ENCODE data around the gene NUDT1.

The NUDT1 gene

DNA sequence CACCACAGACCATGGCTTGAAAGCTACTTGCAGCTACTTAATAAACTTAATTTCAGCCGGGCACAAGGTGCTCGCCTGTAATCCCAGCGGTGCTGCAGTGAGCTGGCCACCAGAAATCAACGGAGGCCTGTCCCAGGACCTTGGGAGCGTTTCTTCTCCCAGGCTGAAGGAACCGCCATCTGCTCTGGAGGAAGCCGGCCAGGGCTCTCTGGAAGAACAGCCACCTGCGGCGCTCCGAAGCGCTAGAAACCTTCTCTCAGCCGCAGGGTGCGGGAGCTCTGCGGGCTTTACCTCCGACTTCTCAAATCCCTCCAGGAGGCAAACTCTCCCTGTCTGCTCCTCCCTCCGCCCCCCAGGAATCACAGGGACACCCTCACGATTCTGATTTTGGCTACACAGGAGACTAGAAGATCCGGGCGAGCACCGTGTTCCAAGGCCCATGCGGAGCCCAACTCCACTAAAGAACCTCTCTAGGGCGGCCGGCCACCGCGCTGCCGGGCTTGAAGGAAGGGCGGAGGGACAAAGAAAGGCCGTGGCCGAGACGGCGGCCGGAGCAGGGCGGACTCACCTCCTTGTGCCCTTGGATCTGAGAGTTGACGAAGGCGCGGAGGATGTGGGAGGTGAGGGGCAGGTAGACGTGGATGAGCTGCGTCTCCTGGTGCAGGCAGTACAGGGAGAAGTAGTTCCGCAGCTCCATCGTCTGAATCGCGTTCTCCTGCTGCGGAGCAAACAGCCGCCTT is 14.4 kb downstream of the NUDT1 start:
- H3K4me3 ChIP-seq (ENCODE audit: control insufficient read depth, low read depth, low read length), result no peak overlapping the region
- no peak for DNase-seq (ENCODE audit: low read depth)
- TF ChIP-seq, protein P1, sequence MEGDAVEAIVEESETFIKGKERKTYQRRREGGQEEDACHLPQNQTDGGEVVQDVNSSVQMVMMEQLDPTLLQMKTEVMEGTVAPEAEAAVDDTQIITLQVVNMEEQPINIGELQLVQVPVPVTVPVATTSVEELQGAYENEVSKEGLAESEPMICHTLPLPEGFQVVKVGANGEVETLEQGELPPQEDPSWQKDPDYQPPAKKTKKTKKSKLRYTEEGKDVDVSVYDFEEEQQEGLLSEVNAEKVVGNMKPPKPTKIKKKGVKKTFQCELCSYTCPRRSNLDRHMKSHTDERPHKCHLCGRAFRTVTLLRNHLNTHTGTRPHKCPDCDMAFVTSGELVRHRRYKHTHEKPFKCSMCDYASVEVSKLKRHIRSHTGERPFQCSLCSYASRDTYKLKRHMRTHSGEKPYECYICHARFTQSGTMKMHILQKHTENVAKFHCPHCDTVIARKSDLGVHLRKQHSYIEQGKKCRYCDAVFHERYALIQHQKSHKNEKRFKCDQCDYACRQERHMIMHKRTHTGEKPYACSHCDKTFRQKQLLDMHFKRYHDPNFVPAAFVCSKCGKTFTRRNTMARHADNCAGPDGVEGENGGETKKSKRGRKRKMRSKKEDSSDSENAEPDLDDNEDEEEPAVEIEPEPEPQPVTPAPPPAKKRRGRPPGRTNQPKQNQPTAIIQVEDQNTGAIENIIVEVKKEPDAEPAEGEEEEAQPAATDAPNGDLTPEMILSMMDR (IDR thresholded peaks at IDR 0.05; ENCODE audit: control insufficient read depth, insufficient read depth, low read depth, low read length, missing control alignments), result no peak

DNA sequence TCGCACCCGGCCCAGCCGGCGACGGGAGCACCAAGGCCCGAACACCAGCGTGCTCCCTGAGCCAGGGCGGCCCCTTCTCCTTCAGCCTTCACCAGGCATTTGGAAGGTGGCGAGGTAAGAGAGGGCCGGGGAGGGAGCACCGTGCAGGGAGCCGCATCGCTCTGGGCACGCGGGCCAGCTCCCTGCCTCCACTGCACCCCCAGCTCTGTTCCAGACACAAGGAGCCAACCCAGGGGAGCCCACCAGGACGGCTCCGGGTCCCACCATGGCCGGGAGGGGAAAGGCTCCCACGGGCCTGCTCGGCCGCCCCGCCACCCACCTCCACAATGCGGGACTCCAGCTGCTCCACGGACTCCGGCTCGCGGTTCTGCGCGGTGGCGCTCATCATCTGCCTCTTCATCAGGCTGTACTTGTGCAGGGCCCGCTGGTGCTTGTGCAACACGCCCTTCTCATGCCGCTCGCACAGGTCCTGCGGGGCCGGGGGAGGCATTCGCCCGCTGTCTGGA is 15.1 kb downstream of the NUDT1 start:
- DNase-seq (ENCODE audit: low read depth), result no peak
- no peak overlapping the region for H3K4me3 ChIP-seq (ENCODE audit: control insufficient read depth, low read depth, low read length)
- TF ChIP-seq, protein P1 (IDR thresholded peaks at IDR 0.05; ENCODE audit: control insufficient read depth, insufficient read depth, low read depth, low read length, missing control alignments), result no peak

DNA sequence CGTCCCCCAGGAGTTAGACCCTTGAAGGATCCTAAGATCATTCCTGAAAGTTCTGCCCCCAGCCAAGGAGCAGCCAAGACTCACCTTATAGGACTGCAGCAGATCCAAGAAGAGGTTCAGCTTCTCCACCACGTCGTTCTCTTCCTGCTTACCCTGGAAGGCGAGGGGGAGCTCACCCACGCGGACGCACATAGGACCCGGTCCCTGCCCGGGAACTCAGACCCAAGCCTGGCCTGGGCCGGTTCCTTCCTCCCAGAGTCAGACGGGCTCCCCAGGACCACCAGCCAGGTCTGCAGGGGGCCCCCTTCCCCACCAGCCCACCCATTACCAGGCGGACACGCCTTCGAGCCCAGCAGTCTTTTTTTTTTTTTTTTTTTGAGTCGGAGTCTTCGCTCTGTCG is 15.6 kb downstream of the NUDT1 start:
- TF ChIP-seq, protein P1 (IDR thresholded peaks at IDR 0.05; ENCODE audit: control insufficient read depth, insufficient read depth, low read depth, low read length, missing control alignments), result no peak
- no peak for DNase-seq (ENCODE audit: low read depth)
- no peak overlapping the region for H3K4me3 ChIP-seq (ENCODE audit: control insufficient read depth, low read depth, low read length)

DNA sequence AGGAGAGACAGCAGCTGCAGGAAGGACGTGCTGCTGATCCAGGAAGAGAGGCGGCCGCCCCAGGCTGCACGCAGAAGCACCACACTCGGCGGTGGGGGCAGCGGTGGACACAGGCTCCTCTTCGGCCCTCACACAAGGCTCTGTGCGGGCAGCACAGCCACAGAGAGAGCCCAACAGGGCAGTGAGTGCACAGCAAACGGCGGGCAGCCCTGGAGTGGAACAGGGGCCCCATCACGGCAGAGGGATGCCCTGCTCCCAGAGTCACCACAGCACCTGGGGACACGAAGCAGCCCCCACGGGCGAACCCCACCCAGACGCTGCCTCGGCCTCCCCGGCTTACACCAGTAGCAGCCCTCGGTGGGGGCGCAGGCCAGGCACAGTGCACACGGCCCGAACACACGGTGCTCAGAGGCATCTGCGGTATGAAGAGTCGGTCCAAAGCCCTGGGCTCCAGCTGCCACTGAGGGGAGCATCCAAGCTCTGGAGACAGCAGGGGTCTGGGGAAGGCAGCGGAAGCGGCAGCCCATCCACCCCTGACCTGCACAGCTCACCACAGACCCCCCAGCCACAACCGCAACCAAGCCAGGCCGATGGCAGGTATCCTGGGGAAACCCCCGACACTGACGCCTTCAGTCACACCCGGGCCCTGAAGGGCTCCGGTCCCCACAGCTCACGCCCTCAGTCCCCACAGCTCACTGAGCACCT is 16.8 kb downstream of the NUDT1 start:
- no peak for DNase-seq (ENCODE audit: low read depth)
- no peak overlapping the region for H3K4me3 ChIP-seq (ENCODE audit: control insufficient read depth, low read depth, low read length)
- TF ChIP-seq, protein P1 (IDR thresholded peaks at IDR 0.05; ENCODE audit: control insufficient read depth, insufficient read depth, low read depth, low read length, missing control alignments), result no peak

DNA sequence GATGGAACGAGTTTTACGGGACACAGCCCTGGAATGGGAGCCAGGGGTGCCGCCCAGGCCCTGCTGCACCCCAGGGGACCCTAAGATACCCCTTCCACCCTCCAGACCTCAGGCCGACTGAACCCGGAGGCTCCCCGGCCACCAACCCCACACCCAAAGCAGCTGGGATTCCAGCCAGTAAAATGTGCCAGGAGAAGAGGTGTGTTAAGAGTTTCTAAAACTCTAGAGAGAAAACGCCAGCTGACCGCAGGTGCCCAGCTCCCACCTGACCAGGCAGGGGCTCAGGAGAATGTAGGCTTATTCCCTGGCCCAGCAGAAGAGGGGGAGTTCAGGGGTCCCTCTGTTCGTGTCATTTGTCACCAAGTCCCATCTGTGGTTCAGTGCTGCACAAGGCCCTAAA is 17.5 kb downstream of the NUDT1 start:
- TF ChIP-seq, protein P1 (IDR thresholded peaks at IDR 0.05; ENCODE audit: control insufficient read depth, insufficient read depth, low read depth, low read length, missing control alignments), result no peak

DNA sequence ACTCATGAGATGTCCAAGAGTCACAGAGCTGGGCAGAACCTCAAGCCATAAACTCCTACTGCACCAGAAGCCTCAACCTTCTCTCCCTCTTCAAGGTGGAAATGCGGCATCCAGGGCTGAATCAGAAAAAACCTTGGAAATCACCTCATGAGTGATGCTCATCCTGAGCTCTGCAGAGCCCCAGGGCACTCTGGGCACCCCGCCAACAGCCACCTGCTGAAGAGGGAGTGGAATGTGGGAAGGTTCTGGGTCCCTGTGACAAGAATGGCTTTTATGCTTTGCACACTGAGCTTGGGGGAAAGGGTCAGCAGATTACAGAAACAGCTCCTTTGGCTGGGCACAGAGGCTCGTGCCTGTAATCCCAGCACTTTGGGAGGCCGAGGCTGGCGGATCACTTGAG is 18.8 kb downstream of the NUDT1 start:
- H3K4me3 ChIP-seq (ENCODE audit: control insufficient read depth, low read depth, low read length), result no peak overlapping the region
- no peak for DNase-seq (ENCODE audit: low read depth)
- TF ChIP-seq, protein P1 (IDR thresholded peaks at IDR 0.05; ENCODE audit: control insufficient read depth, insufficient read depth, low read depth, low read length, missing control alignments), result no peak

More for the DNA sequence above, 17.5 kb downstream of the NUDT1 start:
- H3K4me3 ChIP-seq (ENCODE audit: control insufficient read depth, low read depth, low read length), result no peak overlapping the region
- DNase-seq (ENCODE audit: low read depth), result no peak

Data from AG09309 (cell line).